ENCODE results near the gene KCNJ18.
"Not testable (repeated sequence)": the region's sequence is repeated elsewhere in the genome, so short reads cannot be mapped to it uniquely, and the experiment has no call there.

The KCNJ18 gene

DNA sequence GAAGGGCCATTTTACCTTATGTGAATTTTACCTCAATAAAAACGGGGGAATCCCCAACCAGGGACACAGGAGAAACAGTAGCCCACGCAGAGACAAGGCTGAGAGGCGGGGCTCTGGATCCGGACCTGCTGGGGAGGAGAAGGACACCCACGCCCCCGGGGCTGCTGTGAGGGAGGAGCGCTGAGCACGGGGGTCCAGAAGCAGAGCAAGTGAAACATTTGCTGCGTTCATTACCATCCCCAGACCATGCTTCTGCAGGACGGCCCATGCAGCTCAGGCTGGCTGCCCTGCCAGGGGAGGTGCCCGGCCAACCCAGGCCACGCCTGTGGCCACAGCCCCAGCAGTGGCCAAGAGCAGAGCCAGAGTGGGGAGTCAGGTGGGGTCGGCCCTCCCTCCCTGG lies 50.0 kb downstream of the KCNJ18 start:
- H3K4me3 ChIP-seq (ENCODE audit: low read depth, low read length) = no peak overlapping the region
- TF ChIP-seq, protein P1, sequence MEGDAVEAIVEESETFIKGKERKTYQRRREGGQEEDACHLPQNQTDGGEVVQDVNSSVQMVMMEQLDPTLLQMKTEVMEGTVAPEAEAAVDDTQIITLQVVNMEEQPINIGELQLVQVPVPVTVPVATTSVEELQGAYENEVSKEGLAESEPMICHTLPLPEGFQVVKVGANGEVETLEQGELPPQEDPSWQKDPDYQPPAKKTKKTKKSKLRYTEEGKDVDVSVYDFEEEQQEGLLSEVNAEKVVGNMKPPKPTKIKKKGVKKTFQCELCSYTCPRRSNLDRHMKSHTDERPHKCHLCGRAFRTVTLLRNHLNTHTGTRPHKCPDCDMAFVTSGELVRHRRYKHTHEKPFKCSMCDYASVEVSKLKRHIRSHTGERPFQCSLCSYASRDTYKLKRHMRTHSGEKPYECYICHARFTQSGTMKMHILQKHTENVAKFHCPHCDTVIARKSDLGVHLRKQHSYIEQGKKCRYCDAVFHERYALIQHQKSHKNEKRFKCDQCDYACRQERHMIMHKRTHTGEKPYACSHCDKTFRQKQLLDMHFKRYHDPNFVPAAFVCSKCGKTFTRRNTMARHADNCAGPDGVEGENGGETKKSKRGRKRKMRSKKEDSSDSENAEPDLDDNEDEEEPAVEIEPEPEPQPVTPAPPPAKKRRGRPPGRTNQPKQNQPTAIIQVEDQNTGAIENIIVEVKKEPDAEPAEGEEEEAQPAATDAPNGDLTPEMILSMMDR (IDR thresholded peaks at IDR 0.05; ENCODE audit: borderline replicate concordance, insufficient read depth, low read depth, low read length) = no peak

DNA sequence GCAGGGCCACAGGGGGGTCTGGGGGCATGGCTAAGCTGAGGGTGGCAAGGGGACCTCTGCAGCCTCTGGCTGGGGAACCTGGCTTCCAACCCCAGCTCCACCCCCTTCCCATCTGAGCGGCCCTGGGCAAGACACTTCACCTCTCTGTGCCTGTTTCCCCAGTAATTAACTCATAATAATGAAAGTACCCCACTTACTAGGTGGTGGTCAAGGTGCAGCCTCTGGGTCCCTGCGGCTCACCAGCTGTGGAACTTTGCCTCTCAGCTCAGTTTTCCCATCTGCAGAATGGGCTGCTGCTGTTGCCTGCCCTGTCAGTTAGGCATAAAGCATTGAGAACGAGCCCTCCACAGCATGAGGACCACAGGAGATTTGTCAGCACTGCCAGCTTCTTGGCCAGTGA lies 51.8 kb downstream of the KCNJ18 start:
- H3K4me3 ChIP-seq (ENCODE audit: low read depth, low read length) = not testable (repeated sequence)

GRCh38 chr17:21744621-21745020 lies 52.3 kb downstream of the KCNJ18 start:
- H3K4me3 ChIP-seq (ENCODE audit: low read depth, low read length) = not testable (repeated sequence)

DNA sequence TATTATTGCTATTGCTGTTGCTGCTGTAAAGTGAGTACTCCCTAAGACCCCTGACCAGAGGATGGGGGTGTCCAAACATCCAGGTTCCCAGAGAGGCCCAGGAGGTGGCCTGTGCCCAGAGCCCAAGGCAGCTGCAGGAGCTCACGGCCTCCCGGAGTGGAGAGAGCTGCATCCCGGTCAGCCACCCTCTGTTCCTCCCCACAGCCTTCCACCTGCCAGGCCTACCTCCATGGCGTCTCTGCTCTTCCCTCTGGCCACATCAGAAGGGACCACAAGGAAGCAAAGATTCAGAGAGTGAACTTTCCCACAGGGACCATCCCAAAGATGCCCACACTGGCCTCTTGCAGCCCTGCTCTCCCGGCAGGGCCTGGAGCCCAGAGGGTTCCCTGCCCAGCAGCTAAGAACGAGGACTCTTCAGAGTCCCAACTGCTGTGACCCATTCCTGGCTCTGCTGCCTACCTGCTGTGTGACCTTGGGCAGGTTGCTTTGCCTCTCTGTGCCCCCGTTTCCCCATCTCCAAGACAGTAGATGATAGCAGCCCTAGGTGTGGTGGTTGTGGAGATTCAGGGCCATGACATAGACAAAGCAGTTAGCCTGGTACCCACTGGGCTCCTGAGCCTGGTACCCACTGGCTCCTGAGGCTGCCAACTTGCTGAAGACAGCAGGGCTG lies 53.2 kb downstream of the KCNJ18 start:
- H3K4me3 ChIP-seq (ENCODE audit: low read depth, low read length) = not testable (repeated sequence)

- H3K4me3 ChIP-seq (ENCODE audit: low read depth, low read length) = not testable (repeated sequence)
These were observed 54.1 kb downstream of the KCNJ18 start for GRCh38 chr17:21746415-21746814.

GRCh38 chr17:21747195-21747915 lies 55.0 kb downstream of the KCNJ18 start:
- H3K4me3 ChIP-seq (ENCODE audit: low read depth, low read length) = not testable (repeated sequence)

- not testable (repeated sequence) for H3K4me3 ChIP-seq (ENCODE audit: low read depth, low read length)
These were observed 56.4 kb downstream of the KCNJ18 start for GRCh38 chr17:21748686-21749085.

DNA sequence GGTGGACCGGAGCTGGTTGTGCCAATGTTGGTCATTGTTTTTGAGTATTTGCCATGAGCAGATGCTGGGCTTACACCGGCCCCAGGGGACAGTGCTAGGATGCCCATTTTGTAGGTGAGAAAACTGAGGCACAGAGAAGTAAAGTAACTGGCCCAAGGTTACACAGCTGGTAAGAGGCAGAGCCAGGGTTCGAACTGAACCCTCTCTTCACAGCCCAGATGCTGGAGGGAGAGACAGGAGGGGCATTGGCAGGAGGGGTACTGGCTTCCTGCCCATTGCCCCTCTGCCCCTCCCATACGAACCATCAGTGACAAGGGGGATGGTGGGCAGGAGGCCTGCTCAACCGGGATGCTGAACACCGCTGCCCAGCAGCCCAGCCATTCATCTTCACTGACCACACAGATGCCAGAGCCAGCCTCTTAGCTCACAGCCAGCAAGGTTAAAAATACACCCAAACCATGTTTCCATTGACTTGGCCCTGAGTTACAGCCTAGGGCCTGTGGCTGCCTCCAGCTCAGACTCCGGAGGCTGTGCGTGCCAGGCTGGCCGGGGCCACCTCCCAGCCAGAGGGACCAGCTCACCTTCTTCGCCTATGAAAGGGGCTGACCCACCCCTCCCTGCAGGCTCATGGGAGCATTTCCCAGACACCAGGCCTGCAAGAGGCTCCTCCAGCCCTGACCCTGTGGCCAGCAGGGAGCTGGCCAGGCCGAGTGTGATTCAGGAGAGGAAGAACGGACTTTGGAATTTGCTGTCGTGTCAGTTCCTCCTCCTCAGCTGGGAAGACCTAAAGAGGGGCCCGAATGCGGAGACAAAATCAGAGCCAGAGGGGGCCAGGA lies 57.6 kb downstream of the KCNJ18 start:
- not testable (repeated sequence) for H3K4me3 ChIP-seq (ENCODE audit: low read depth, low read length)

DNA sequence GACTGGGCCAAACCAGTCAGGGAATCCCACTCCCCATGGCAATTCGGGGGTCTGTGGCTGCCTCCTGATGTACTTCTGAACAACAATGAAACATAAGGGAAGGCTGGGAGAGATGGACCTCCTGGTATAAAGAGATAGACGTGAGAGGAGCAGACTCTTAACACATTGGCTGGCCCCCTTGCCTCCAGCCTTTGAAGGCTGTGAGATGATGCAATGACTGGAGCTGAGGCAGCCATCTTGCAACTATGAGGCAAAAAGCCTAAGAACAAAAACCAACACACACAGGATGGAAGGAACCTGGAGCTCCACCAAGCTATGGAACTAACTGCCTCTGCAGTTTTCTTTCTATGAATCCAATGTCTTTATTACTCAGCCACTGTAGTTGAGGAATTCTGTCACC lies 58.8 kb downstream of the KCNJ18 start:
- not testable (repeated sequence) for H3K4me3 ChIP-seq (ENCODE audit: low read depth, low read length)

Data from GM12875 (cell line).